Stomach (tissue), 4 donors: Measurements from ENCODE around the gene POU5F1.

Source experiments
- EP300 ChIP-seq: sonication (generic); formaldehyde crosslinking; IDR thresholded peaks from one replicate; pipeline ENCODE4 v1.6.1; 2017; ENCODE audit warnings: antibody characterized with exemption
- POLR2A ChIP-seq, 4 donors: fragments of 450-650 bp; IDR thresholded peaks; one replicate each; pipeline ENCODE4 v1.6.1; 2016; ENCODE audit warnings: antibody characterized with exemption in 4 of 4, control low read depth in 2 of 4, mild to moderate bottlenecking in 1 of 4, moderate library complexity in 1 of 4
- POLR2AphosphoS5 ChIP-seq, 3 donors: sonication (generic); formaldehyde crosslinking; IDR thresholded peaks; one replicate each; pipeline ENCODE4 v1.6.1; 2016; ENCODE audit warnings: antibody characterized with exemption in 3 of 3
- TF ChIP-seq, protein P1 (sequence below), 7 experiments: fragments of 450-650 bp in 4 of 7; fragments of 200-600 bp in 3 of 7; sonication (generic) in 3 of 7; IDR thresholded peaks; one replicate each; pipeline ENCODE4 v1.5.1; 2016 to 2019; ENCODE audit warnings: antibody characterized with exemption in 7 of 7, control low read depth in 2 of 7, mild to moderate bottlenecking in 1 of 7

DNA sequence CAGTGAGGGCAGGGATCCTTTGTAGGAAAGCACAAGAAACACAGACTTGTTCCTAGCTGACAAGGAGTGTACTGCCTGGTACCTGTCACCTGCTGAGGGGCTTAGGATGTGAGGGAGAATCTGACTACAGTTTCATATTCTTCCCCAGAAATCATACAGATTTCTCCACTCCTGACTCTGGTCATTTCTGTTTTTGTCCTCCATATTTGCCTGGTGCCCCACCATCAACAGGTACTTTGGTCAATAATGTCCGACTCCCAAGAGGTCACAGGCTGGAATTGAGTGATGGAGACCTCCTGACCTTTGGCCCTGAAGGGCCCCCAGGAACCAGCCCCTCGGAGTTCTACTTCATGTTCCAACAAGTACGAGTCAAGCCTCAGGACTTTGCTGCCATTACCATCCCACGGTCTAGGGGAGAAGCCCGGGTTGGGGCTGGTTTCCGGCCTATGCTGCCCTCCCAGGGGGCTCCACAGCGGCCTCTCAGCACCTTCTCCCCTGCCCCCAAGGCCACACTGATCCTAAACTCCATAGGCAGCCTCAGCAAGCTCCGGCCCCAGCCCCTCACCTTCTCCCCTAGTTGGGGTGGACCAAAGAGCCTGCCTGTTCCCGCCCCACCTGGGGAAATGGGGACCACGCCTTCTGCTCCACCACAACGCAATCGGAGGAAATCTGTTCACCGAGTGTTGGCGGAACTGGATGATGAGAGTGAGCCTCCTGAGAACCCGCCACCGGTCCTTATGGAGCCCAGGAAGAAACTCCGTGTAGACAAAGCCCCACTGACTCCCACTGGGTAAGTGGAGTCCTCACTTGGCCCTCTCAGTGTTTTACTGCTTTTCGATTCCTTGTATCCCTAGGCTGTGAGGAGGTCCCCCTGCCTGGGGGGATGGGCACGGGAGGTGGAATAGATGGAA is 9.0 kb downstream of the POU5F1 start:
- no peak for TF ChIP-seq POLR2AphosphoS5 (IDR thresholded peaks at IDR 0.05)
- TF ChIP-seq, protein P1, sequence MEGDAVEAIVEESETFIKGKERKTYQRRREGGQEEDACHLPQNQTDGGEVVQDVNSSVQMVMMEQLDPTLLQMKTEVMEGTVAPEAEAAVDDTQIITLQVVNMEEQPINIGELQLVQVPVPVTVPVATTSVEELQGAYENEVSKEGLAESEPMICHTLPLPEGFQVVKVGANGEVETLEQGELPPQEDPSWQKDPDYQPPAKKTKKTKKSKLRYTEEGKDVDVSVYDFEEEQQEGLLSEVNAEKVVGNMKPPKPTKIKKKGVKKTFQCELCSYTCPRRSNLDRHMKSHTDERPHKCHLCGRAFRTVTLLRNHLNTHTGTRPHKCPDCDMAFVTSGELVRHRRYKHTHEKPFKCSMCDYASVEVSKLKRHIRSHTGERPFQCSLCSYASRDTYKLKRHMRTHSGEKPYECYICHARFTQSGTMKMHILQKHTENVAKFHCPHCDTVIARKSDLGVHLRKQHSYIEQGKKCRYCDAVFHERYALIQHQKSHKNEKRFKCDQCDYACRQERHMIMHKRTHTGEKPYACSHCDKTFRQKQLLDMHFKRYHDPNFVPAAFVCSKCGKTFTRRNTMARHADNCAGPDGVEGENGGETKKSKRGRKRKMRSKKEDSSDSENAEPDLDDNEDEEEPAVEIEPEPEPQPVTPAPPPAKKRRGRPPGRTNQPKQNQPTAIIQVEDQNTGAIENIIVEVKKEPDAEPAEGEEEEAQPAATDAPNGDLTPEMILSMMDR (IDR thresholded peaks at IDR 0.05): no peak
- no peak for TF ChIP-seq POLR2A (IDR thresholded peaks at IDR 0.05)
- TF ChIP-seq EP300: no peak
